ENCODE measurements around the gene CNIH3.
"Not testable (repeated sequence)": the region's sequence is repeated elsewhere in the genome, so short reads cannot be mapped to it uniquely, and the experiment has no call there.

The CNIH3 gene

GRCh38 chr1:224689374-224689773 is 73.3 kb downstream of the CNIH3 start:
- DNase-seq (ENCODE audit: low read depth): no peak

- DNase-seq (ENCODE audit: low read depth): no peak
Observed at GRCh38 chr1:224690576-224690975, 74.5 kb downstream of the CNIH3 start.

- no peak for DNase-seq (ENCODE audit: low read depth)
Observed at GRCh38 chr1:224691148-224691925, 75.2 kb downstream of the CNIH3 start.

GRCh38 chr1:224694969-224695368 is 78.9 kb downstream of the CNIH3 start:
- no peak for DNase-seq (ENCODE audit: low read depth)

GRCh38 chr1:224696021-224696420 is 79.9 kb downstream of the CNIH3 start:
- no peak for DNase-seq (ENCODE audit: low read depth)

GRCh38 chr1:224696891-224697765 is 81.0 kb downstream of the CNIH3 start:
- peak; percentile 40 for DNase-seq (ENCODE audit: low read depth)

GRCh38 chr1:224698015-224698451 is 81.9 kb downstream of the CNIH3 start:
- DNase-seq (ENCODE audit: low read depth): no peak

- peak; percentile 13 for DNase-seq (ENCODE audit: low read depth)
Observed at GRCh38 chr1:224700918-224701531, 84.9 kb downstream of the CNIH3 start.

- no peak for DNase-seq (ENCODE audit: low read depth)
Observed at GRCh38 chr1:224703702-224704101, 87.6 kb downstream of the CNIH3 start.

GRCh38 chr1:224704107-224704735 is 88.1 kb downstream of the CNIH3 start:
- no peak for DNase-seq (ENCODE audit: low read depth)

GRCh38 chr1:224705578-224705977 is 89.5 kb downstream of the CNIH3 start:
- DNase-seq (ENCODE audit: low read depth): no peak

GRCh38 chr1:224707843-224708725 is 92.0 kb downstream of the CNIH3 start:
- DNase-seq (ENCODE audit: low read depth): peak; percentile 50

GRCh38 chr1:224710196-224710595 is 94.1 kb downstream of the CNIH3 start:
- DNase-seq (ENCODE audit: low read depth): no peak

GRCh38 chr1:224711231-224711756 is 95.2 kb downstream of the CNIH3 start:
- DNase-seq (ENCODE audit: low read depth): not testable (repeated sequence)

GRCh38 chr1:224711876-224712275 is 95.8 kb downstream of the CNIH3 start:
- DNase-seq (ENCODE audit: low read depth): no peak

- DNase-seq (ENCODE audit: low read depth): no peak
Observed at GRCh38 chr1:224713228-224713627, 97.1 kb downstream of the CNIH3 start.

- no peak for DNase-seq (ENCODE audit: low read depth)
Observed at GRCh38 chr1:224714553-224714952, 98.4 kb downstream of the CNIH3 start.

GRCh38 chr1:224718470-224719053 is 102.4 kb downstream of the CNIH3 start:
- no peak for DNase-seq (ENCODE audit: low read depth)

GRCh38 chr1:224719716-224720115 is 103.6 kb downstream of the CNIH3 start:
- DNase-seq (ENCODE audit: low read depth): no peak

- no peak for DNase-seq (ENCODE audit: low read depth)
Observed at GRCh38 chr1:224720216-224720615, 104.1 kb downstream of the CNIH3 start.

All from iris pigment epithelial cell (primary cell).